Uterus (tissue), 2 donors: ENCODE data around the gene RASSF3.

Experiments
- POLR2A ChIP-seq, 2 donors: fragments of 450-650 bp; IDR thresholded peaks; one replicate each; pipeline ENCODE4 v1.6.1; 2016; ENCODE audit warnings: antibody characterized with exemption in 2 of 2, mild to moderate bottlenecking in 1 of 2, moderate library complexity in 1 of 2
- TF ChIP-seq, protein P1 (sequence below), 4 experiments: fragments of 200-600 bp in 2 of 4; fragments of 450-650 bp in 2 of 4; sonication (generic) in 2 of 4; IDR thresholded peaks; one replicate each; pipeline ENCODE4 v1.5.1; 2016 to 2019; ENCODE audit warnings: antibody characterized with exemption in 4 of 4, mild to moderate bottlenecking in 2 of 4, moderate library complexity in 1 of 4

DNA sequence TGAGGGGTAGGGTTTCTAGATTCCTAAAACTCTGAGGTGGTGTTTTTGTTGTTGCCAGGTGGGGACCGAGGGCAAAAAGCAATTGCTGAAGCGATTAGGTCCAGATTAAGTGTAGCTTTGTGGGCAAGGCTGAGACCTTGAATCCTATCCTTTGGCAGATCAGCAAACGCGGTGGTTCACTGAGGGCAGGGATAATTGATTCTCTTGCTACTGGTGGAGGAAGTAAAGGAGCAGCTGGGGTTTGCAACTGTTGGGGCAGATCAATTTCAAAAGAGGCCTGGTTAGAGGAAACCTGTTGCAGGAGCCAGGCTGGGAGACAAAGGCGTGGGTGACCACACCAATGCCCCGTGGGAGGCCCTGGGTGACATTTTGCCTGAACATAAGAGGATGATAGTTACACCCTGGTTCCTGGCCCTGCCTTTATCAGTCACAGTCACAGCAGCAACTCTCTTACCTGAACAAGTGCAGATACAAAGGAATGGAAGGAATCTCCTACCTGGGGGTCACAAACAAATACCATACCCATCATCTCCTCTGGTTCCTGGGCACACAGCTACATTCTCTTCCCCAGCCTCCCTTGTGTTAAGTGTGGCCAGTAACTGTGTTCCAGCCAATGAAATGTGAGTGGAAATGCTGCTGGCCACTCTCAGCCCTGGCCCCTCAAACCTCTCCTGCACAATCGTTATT, 43.3 kb upstream of the RASSF3 start:
- TF ChIP-seq, protein P1, sequence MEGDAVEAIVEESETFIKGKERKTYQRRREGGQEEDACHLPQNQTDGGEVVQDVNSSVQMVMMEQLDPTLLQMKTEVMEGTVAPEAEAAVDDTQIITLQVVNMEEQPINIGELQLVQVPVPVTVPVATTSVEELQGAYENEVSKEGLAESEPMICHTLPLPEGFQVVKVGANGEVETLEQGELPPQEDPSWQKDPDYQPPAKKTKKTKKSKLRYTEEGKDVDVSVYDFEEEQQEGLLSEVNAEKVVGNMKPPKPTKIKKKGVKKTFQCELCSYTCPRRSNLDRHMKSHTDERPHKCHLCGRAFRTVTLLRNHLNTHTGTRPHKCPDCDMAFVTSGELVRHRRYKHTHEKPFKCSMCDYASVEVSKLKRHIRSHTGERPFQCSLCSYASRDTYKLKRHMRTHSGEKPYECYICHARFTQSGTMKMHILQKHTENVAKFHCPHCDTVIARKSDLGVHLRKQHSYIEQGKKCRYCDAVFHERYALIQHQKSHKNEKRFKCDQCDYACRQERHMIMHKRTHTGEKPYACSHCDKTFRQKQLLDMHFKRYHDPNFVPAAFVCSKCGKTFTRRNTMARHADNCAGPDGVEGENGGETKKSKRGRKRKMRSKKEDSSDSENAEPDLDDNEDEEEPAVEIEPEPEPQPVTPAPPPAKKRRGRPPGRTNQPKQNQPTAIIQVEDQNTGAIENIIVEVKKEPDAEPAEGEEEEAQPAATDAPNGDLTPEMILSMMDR (IDR thresholded peaks at IDR 0.05) = no peak
- no peak for TF ChIP-seq POLR2A (IDR thresholded peaks at IDR 0.05)
